Activated CD8-positive, alpha-beta T cell treated with anti-CD3 and anti-CD28 coated beads, Interleukin-2, amount 10 ng/mL, durations not matched to agents 7 days and 5 days (primary cell): ENCODE data around the gene TECPR1. TPM values are rescaled to one million over a fixed set of nuclear protein-coding genes. Genes with fewer than 3 reads are reported as not detected.

ENCODE experiments used
- ATAC-seq: fragments of 150-1000 bp; cut with Tn5 transposase; one replicate; pipeline ENCODE4 v1.10.0; 2021; ENCODE audit warnings: moderate library complexity
- CTCF ChIA-PET: fragments of 350-600 bp; sonication (Branson Sonifier 250); formaldehyde crosslinking; loops from one replicate; lab custom pipeline; 2021; ENCODE audit warnings: antibody characterized with exemption; lab: Charles Lee
- POLR2A ChIA-PET: fragments of 350-600 bp; sonication (Branson Sonifier 250); formaldehyde crosslinking; loops from one replicate; lab custom pipeline; 2021; ENCODE audit warnings: antibody characterized with exemption; lab: Charles Lee
- DNase-seq: peaks from one replicate; pipeline ENCODE4 v3.0.0-alpha.2; 2020
- H3K27ac Mint-ChIP-seq: one replicate; pipeline ENCODE4 v1.8.0; 2021; ENCODE audit warnings: mild to moderate bottlenecking, mixed read lengths
- H3K27me3 Mint-ChIP-seq: one replicate; pipeline ENCODE4 v1.8.0; 2021; ENCODE audit warnings: low read depth, mixed read lengths
- H3K36me3 Mint-ChIP-seq: one replicate; pipeline ENCODE4 v1.8.0; 2021; ENCODE audit warnings: low read depth, mixed read lengths
- H3K4me1 Mint-ChIP-seq: one replicate; pipeline ENCODE4 v1.8.0; 2021; ENCODE audit warnings: low read depth, mixed read lengths
- H3K4me3 Mint-ChIP-seq: one replicate; pipeline ENCODE4 v1.8.0; 2021; ENCODE audit warnings: mild to moderate bottlenecking, mixed read lengths
- H3K9me3 Mint-ChIP-seq: one replicate; pipeline ENCODE4 v1.8.0; 2022; ENCODE audit warnings: mixed read lengths; ENCODE audit not compliant: insufficient read depth
- total RNA-seq, 2 experiments: library from RNA; stranded (reverse); gene quantifications; one replicate each; pipeline ENCODE4 v1.2.3, GENCODE V29; 2021

TECPR1 gene, protein sequence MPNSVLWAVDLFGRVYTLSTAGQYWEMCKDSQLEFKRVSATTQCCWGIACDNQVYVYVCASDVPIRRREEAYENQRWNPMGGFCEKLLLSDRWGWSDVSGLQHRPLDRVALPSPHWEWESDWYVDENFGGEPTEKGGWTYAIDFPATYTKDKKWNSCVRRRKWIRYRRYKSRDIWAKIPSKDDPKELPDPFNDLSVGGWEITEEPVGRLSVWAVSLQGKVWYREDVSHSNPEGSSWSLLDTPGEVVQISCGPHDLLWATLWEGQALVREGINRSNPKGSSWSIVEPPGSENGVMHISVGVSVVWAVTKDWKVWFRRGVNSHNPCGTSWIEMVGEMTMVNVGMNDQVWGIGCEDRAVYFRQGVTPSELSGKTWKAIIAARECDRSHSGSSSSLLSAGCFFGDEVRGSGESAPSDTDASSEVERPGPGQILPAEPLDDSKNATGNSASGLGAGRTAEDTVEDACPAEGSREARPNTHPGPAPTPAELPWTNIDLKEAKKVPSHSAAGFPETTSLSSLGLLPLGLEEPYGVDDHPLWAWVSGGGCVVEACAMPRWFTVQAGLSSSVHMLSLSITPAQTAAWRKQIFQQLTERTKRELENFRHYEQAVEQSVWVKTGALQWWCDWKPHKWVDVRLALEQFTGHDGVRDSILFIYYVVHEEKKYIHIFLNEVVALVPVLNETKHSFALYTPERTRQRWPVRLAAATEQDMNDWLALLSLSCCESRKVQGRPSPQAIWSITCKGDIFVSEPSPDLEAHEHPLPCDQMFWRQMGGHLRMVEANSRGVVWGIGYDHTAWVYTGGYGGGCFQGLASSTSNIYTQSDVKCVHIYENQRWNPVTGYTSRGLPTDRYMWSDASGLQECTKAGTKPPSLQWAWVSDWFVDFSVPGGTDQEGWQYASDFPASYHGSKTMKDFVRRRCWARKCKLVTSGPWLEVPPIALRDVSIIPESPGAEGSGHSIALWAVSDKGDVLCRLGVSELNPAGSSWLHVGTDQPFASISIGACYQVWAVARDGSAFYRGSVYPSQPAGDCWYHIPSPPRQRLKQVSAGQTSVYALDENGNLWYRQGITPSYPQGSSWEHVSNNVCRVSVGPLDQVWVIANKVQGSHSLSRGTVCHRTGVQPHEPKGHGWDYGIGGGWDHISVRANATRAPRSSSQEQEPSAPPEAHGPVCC
- total RNA-seq = 10 to 100 TPM; 49.3 to 55.9 TPM

DNA sequence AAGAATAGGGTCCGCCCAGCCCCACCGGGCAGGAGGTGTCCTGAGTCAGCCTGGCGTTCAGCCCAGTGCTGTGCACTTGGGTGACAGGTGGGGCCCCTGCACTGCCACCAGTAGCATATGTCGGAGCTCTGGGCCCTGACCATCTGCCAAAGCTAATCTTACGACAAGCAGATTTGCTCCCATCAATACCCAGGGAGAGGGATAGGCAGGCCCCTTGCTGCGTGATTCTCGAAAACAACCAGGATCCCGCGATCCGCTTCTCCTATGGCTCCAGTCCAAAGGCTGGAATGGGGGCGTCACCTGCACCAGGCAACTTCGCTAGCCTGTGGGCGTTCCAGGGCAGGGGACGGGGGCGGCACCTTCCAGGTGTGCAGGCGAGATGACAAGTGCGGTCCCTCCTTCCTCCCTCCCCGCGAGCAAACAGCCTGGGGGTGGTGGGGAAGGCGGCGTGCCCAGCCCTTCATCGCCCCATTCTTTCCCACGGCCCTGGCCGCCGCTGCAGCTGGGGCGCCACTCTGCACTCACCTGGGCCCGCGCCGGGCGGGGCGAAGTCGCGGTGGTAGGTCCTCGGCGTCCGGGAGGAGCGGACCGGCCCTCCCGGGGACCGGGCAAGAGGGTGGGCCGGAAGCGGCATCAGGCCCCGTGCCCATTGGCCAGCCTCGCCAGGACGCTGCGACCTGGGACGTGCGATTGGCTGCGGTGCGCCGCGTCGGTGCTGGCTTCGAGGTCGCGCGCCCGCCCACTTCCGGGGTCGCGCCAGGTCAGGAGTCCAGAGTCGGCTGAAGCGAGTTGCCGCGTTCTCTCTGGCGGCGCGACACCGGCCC lies at the start of gene TECPR1:
TECPR1 (minus strand) TSS at position 632 of the 824 bp plus-strand sequence. CDS start 6,086 bp downstream, outside the sequence.
- CTCF ChIA-PET = interaction anchor here (1.3 to 2.4 kb wide), 2 partner anchors 29 to 49 kb away, joined by 3 to 9 read pairs; no protein-coding TSS in a partner anchor
- peak; percentile 92 for ATAC-seq
- Mint-ChIP-seq H3K4me1 (peaks cover 67% of the 10 kb centered on the region), H3K4me3 (peak within 1 kb of the TSS; percentile 95), H3K27me3 (no peaks in the 10 kb centered on the region), H3K27ac (peak within 1 kb of the TSS; percentile 98), H3K9me3 (no peaks in the 10 kb centered on the region), H3K36me3 (peaks cover 36% of the 10 kb centered on the region)
- POLR2A ChIA-PET = interaction anchor here (1.0 to 1.8 kb wide), 3 partner anchors 49 to 146 kb away, joined by 3 to 10 read pairs (median 4); partner anchors contain the start of gene LMTK2
- peak; percentile 92 for DNase-seq

DNA sequence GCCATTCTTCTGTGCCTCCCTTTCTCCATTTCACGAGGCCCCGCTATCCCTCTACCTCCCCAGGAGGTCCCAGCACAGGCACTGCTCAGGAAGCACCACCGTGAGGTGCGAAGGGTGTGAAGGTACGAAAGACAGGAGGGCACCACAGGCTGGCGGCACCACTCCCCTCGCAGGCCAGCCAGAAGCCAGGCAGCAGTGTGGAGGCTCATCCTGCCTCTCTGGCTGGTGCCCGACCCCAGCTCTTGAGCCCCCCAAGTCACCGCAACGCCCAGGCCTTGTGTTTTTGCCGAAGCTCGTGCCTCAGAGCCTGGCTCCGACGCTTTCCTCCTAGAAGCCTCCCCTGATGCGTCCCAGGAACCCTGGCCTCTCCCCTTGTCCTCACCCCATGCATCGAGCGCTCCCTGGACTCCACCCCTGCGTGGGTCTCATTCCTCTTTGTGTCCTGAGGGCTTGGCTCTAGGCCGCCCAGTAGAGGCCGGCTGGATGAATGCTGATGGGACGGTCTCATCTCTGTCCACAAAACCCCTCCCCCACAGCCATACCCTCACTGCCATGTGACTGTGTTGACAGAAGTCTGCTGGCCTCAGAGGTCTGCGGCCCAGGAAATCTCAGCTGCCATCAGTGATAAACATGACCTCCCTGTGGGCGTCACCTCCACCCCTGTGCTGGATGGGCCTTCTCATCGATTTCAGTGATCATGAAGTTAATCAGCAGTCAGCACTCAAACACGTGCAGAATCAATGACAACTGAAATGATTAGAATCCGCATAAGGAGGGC lies 48.8 kb upstream of the TECPR1 start:
- H3K36me3 Mint-ChIP-seq = no peaks in the 10 kb centered on the region
- H3K9me3 Mint-ChIP-seq = no peaks in the 10 kb centered on the region
- no peak for DNase-seq
- no peak overlapping the region for H3K27ac Mint-ChIP-seq
- ATAC-seq = no peak
- POLR2A ChIA-PET = no interaction called here
- no peaks in the 10 kb centered on the region for H3K4me1 Mint-ChIP-seq
- H3K4me3 Mint-ChIP-seq = no peak overlapping the region
- H3K27me3 Mint-ChIP-seq = no peaks in the 10 kb centered on the region
- CTCF ChIA-PET = no interaction called here

DNA sequence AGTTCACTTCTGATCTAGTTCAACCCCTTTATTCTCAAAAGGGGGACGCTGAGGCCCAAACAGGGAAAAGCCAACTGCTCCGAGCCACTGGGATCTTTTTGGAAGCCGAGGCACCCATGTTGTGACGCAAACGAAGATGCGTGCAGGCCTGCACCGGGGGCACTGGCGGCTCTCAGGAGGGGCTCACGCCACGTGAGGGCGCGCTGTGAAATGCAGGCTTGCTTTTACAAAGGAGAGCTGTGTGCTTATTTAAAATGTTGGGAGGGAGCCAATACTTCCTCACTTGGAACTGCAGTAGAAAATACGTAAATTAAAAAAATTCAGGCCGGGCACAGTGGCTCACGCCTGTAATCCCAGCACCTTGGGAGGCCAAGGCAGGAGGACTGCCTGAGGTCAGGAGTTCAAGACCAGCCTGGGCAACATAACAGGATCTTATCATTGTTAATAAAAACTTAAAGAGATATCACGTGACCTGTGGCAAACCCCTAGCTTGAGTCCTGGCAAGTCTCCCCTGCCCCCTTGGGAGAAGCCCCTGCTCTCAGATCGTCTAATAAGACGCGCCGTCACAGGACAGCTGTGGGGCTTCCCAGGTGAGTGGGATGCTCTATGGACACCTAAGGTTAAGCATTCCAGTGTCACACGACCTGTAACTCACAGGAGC lies 45.7 kb upstream of the TECPR1 start:
- H3K4me1 Mint-ChIP-seq = no peaks in the 10 kb centered on the region
- ATAC-seq (no peak), DNase-seq (no peak)
- no peak overlapping the region for H3K27ac Mint-ChIP-seq
- H3K9me3 Mint-ChIP-seq = no peaks in the 10 kb centered on the region
- no peaks in the 10 kb centered on the region for H3K36me3 Mint-ChIP-seq
- H3K27me3 Mint-ChIP-seq = no peaks in the 10 kb centered on the region
- H3K4me3 Mint-ChIP-seq = no peak overlapping the region
- ChIA-PET POLR2A (no interaction called here), CTCF (no interaction called here)

DNA sequence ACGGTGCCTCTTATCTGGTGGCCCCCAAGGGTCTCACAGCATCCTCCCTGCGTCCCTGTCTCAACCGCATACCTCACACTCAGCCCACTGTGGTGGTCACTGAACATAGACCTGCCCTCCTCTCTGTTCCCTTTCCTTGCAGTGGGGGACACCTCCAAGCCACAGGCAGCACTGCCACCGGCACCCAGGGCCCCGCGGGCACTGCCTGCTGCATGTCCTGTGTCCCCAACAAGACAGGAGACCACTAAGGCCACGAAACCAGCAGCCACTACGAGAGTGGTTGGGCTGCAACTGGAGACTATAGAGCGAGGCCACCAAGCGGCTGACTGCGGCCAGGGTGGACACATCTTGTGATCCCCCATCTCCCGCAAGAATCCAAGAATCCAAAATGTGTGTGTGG lies 44.8 kb upstream of the TECPR1 start:
- no peak overlapping the region for H3K27ac Mint-ChIP-seq
- CTCF ChIA-PET = no interaction called here
- H3K4me1 Mint-ChIP-seq = no peaks in the 10 kb centered on the region
- POLR2A ChIA-PET = no interaction called here
- H3K27me3 Mint-ChIP-seq = no peaks in the 10 kb centered on the region
- H3K4me3 Mint-ChIP-seq = no peak overlapping the region
- no peaks in the 10 kb centered on the region for H3K36me3 Mint-ChIP-seq
- DNase-seq (no peak), ATAC-seq (no peak)
- H3K9me3 Mint-ChIP-seq = no peaks in the 10 kb centered on the region

DNA sequence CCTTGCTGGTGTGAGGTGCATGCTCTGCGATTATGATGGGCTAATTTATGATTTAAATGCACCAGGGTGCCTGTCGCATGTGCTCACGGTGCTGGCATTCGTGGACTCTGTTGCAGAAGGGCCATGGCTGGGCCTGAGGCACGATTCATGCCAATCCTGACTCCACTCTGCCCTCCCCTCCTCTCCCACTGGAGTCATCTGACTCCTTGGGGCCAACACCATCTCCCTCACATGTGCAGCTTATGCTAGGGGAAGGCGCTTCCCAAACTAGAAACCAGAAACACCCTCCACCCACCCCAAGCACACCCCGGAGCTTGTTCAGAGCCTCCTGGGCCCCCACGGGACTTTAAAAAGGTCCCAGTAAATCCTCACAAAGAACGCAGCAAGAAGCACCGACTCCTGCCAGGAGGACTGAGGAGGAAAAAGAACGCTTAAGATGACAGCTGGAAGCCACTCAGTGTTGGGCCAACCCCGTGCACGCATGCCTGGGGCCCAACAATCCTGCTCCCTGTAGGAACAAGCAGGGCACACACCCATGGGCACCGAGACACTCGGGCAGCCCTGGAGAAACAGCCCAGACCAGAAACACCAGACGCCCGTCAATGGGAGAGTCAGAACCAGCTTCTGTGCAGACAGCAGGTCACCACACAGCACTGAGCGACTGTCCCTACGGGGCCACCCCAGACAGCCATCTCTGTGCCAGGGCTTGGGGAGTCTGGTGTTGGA lies 43.6 kb upstream of the TECPR1 start:
- DNase-seq = no peak
- ATAC-seq = no peak
- ChIA-PET CTCF (no interaction called here), POLR2A (no interaction called here)
- H3K36me3 Mint-ChIP-seq = no peaks in the 10 kb centered on the region
- H3K4me3 Mint-ChIP-seq = no peak overlapping the region
- H3K9me3 Mint-ChIP-seq = no peaks in the 10 kb centered on the region
- H3K4me1 Mint-ChIP-seq = no peaks in the 10 kb centered on the region
- no peaks in the 10 kb centered on the region for H3K27me3 Mint-ChIP-seq
- H3K27ac Mint-ChIP-seq = no peak overlapping the region

DNA sequence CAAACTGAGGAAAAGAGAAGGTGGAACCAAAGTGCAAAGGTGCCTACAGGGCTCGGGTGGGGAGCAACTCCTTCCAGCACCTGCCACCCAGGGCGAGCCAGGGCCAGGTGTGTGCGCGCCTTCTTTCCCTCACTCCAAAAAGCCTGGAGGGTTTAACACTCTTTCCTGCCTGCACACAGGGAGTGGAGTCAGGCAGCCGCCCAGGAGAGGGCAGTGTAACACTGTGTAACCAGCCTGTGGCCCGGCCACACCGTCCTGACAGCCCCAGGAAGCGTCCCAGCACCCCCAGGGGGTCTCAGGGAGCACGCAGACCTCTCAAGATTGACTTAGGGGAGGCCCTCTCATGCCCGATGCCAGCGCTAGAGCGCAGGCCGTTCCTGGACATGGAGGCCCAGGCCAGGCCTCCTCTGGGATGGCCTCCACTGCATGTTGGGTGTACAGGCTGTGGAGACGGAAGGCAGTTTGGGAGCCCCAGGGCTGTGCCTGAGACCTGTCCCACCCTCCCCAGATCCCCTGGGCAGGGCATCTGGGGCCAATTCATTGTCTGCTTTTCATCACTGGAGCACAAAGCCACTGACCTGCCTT lies 42.9 kb upstream of the TECPR1 start:
- ATAC-seq (peak; percentile 76), DNase-seq (peak; percentile 44)
- no peak overlapping the region for H3K4me3 Mint-ChIP-seq
- no peaks in the 10 kb centered on the region for H3K27me3 Mint-ChIP-seq
- ChIA-PET POLR2A (interaction anchor here (0.6 to 0.7 kb wide), 2 partner anchors 78 to 94 kb away, joined by 3 read pairs; no protein-coding TSS in a partner anchor), CTCF (interaction anchor here (0.8 to 1.3 kb wide), 2 partner anchors 107 to 108 kb away, joined by 3 read pairs; no protein-coding TSS in a partner anchor)
- no peaks in the 10 kb centered on the region for H3K9me3 Mint-ChIP-seq
- H3K4me1 Mint-ChIP-seq = no peaks in the 10 kb centered on the region
- no peaks in the 10 kb centered on the region for H3K36me3 Mint-ChIP-seq
- H3K27ac Mint-ChIP-seq = no peak overlapping the region

DNA sequence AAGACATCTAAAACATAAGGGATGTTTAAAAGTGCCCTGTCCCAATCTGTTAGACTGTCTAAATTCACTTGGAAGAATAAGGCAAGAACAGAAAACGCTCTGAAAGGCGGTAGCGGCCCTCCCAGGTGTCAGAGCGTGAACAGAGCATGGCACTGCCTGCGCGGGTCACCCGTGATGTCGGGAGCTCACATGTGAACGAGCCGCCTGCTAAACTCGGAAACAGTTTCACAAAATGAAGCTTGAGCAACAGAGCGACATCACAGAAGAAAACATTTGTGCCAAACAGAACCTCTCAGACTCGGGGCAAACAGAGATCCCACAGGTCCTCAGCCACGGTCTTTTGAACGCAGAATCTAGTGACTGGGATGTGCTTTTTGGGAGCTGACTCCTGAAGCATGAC lies 42.3 kb upstream of the TECPR1 start:
- ChIA-PET POLR2A (interaction anchor here (0.6 to 0.7 kb wide), 2 partner anchors 78 to 95 kb away, joined by 3 read pairs; no protein-coding TSS in a partner anchor), CTCF (interaction anchor here (0.8 to 1.3 kb wide), 2 partner anchors 108 kb away, joined by 3 read pairs; no protein-coding TSS in a partner anchor)
- Mint-ChIP-seq H3K4me1 (no peaks in the 10 kb centered on the region), H3K27me3 (no peaks in the 10 kb centered on the region), H3K9me3 (no peaks in the 10 kb centered on the region), H3K36me3 (no peaks in the 10 kb centered on the region), H3K4me3 (no peak overlapping the region), H3K27ac (no peak overlapping the region)
- DNase-seq (no peak), ATAC-seq (no peak)

DNA sequence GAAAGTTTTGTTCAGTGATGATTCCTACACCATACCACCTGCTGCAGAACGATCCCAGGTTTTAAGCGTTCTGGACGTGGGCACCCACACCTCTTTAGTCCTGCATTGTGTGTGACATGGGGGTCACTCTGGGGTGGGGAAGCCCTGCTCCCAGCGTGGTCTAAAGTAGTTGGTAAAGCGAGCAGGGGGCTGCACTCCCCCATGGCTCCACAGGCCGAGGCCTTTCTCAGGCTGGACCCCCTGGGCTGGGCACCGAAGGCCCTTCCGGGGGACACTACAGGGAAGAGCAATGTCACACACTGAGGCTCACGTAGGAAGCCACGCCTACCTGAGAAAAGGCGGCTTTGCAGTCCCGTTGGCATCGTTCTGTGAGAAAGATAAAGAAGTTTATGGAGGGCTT lies 41.7 kb upstream of the TECPR1 start:
- no peak overlapping the region for H3K4me3 Mint-ChIP-seq
- no peaks in the 10 kb centered on the region for H3K27me3 Mint-ChIP-seq
- POLR2A ChIA-PET = no interaction called here
- no peaks in the 10 kb centered on the region for H3K9me3 Mint-ChIP-seq
- no peak overlapping the region for H3K27ac Mint-ChIP-seq
- CTCF ChIA-PET = interaction anchor here (1.3 kb wide), 1 partner anchor 108 kb away, joined by 3 read pairs; no protein-coding TSS in a partner anchor
- ATAC-seq (no peak), DNase-seq (no peak)
- no peaks in the 10 kb centered on the region for H3K36me3 Mint-ChIP-seq
- no peaks in the 10 kb centered on the region for H3K4me1 Mint-ChIP-seq

DNA sequence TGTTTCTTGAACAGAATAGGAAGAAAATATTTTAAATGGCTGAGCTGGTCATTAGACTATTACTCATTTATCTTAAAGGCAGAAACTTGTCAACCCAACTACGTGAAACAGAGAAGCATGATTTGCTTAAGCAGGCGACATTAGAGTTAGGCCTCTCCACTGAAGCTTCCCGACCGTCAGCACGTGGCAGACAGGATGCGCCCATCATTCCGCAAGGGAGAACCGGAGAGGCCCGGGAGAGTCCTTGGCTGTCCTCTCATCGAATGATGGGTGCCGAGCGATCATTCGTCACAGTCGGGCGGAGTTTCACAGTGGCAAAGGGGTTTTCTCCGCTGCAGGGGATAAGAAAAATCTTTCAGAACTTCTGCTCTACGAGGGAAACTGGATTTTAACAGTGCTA lies 41.2 kb upstream of the TECPR1 start:
- H3K36me3 Mint-ChIP-seq = no peaks in the 10 kb centered on the region
- no peak overlapping the region for H3K4me3 Mint-ChIP-seq
- H3K27me3 Mint-ChIP-seq = no peaks in the 10 kb centered on the region
- H3K27ac Mint-ChIP-seq = no peak overlapping the region
- DNase-seq = no peak
- no peak for ATAC-seq
- CTCF ChIA-PET = no interaction called here
- no peaks in the 10 kb centered on the region for H3K9me3 Mint-ChIP-seq
- POLR2A ChIA-PET = no interaction called here
- H3K4me1 Mint-ChIP-seq = no peaks in the 10 kb centered on the region
